ENCODE measurements around the gene KCNQ1. TPM values are rescaled to one million over a fixed set of nuclear protein-coding genes. Genes with fewer than 3 reads are reported as not detected.

The KCNQ1 gene
- total and polyA plus RNA-seq, 2 donors (not counting 1 experiment from before 2014, with no cell fraction given) = 21.5 to 28.8 TPM

GRCh38 chr11:2534134-2534956, 89.5 kb downstream of the KCNQ1 start:
- Histone ChIP-seq H3K79me2 (ENCODE audit: control insufficient read depth, insufficient read depth, low read length) (peaks cover 57% of the 10 kb centered on the region), H3K9ac (ENCODE audit: low read length) (no peak overlapping the region), H3K36me3 (replicated peaks in 1 of 2; ENCODE audit: control extremely low read depth in 1 of 2, control insufficient read depth in 1 of 2, extremely low read depth in 1 of 2, insufficient read depth in 2 of 2, low read length in 1 of 2) (peaks cover 0 to 6% of the 10 kb centered on the region in 2 experiments), H3K4me2 (replicated peaks; ENCODE audit: low read depth, low read length, poor library complexity, severe bottlenecking) (peak overlapping the region; percentile 73), H3K27ac (ENCODE audit: low read length in 2 of 2) (no peak overlapping the region), H3K27me3 (replicated peaks in 1 of 4; ENCODE audit: control extremely low read depth in 1 of 4, control insufficient read depth in 3 of 4, insufficient read depth in 4 of 4, low read length in 3 of 4) (peaks cover 0 to 14% (median 0%) of the 10 kb centered on the region in 4 experiments), H4K20me1 (ENCODE audit: control insufficient read depth, insufficient read depth, low read length, poor library complexity, severe bottlenecking) (peaks cover 85% of the 10 kb centered on the region), H2AFZ (ENCODE audit: insufficient read depth, low read depth, low read length, poor library complexity, severe bottlenecking) (no peak overlapping the region), H3K4me1 (ENCODE audit: control insufficient read depth in 2 of 2, insufficient read depth in 2 of 2, low read length in 2 of 2) (peaks cover 19 to 21% of the 10 kb centered on the region in 2 donors), H3K4me3 (ENCODE audit: control extremely low read depth in 1 of 5, extremely low read depth in 1 of 5, insufficient read depth in 1 of 5, low read depth in 2 of 5, low read length in 4 of 5) (no peak overlapping the region), H3K9me3 (ENCODE audit: control extremely low read depth in 1 of 3, control insufficient read depth in 2 of 3, insufficient read depth in 1 of 3, low read length in 2 of 3) (no peaks in the 10 kb centered on the region)
- peaks cover 17% of the 10 kb centered on the region for H3K4me1 Mint-ChIP-seq
- H3K4me3 Mint-ChIP-seq = no peak overlapping the region
- ChIA-PET CTCF (interaction anchor here (0.9 to 12.8 kb wide), 15 partner anchors 8 to 873 kb away, joined by 3 to 595 read pairs (median 9); partner anchors contain the start of genes CDKN1C and PHLDA2), POLR2A (interaction anchor here (2.3 kb wide), 1 partner anchor 354 kb away, joined by 16 read pairs; no protein-coding TSS in a partner anchor)
- no peak for ATAC-seq (ENCODE audit: low read depth)
- intact Hi-C loops (cut with micrococcal nuclease) = no loop called here
- H3K27ac Mint-ChIP-seq = no peak overlapping the region
- WGBS (ENCODE audit: insufficient coverage) = 83% methylated on average over 27 of the region's 31 CpGs
- H3K27me3 Mint-ChIP-seq = no peaks in the 10 kb centered on the region
- no peaks in the 10 kb centered on the region for H3K9me3 Mint-ChIP-seq (ENCODE audit: insufficient read depth)
- TF ChIP-seq CTCF (IDR thresholded peaks at IDR 0.05) (no peak), EZH2 (IDR thresholded peaks at IDR 0.05; ENCODE audit: borderline replicate concordance, insufficient read depth, low read depth, low read length, poor library complexity, severe bottlenecking) (no peak)
- no peak for DNase-seq

All from B cell (primary cell).